HG03558 (cell line): ENCODE data around the gene OLA1.

Experiments
- ATAC-seq: cut with Tn5 transposase; IDR thresholded peaks from one replicate; pipeline ENCODE4 v1.9.1; 2021; ENCODE audit warnings: moderate number of reproducible peaks; ENCODE audit not compliant: unreplicated experiment; ENCODE audit errors: extremely low read depth

Gene OLA1

GRCh38 chr2:174227748-174228147 lies 20.6 kb downstream of the OLA1 start:
- ATAC-seq: no peak

GRCh38 chr2:174224665-174225288 lies 23.6 kb downstream of the OLA1 start:
- ATAC-seq: no peak

GRCh38 chr2:174224125-174224524 lies 24.2 kb downstream of the OLA1 start:
- ATAC-seq: no peak

GRCh38 chr2:174223388-174223787 lies 24.9 kb downstream of the OLA1 start:
- no peak for ATAC-seq

GRCh38 chr2:174222154-174222553 lies 26.2 kb downstream of the OLA1 start:
- no peak for ATAC-seq

DNA sequence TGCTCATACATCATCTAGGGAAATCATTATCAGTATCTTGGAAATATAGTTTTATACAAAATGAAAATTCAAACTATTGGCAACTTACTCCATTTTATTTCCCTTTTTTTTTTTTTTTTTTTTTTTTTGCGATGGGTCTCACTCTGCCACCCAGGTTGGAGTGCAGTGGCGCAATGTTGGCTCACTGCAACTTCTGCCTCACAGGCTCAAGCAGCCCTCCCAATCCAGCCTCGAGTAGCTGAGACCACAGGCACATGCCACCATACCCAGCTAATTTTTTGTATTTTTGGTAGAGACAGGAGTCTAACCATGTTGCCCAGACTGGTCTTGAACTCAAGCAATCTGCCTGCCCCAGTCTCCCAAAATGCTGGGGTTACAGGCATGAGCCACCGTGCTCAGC lies 29.0 kb downstream of the OLA1 start:
- ATAC-seq: no peak

DNA sequence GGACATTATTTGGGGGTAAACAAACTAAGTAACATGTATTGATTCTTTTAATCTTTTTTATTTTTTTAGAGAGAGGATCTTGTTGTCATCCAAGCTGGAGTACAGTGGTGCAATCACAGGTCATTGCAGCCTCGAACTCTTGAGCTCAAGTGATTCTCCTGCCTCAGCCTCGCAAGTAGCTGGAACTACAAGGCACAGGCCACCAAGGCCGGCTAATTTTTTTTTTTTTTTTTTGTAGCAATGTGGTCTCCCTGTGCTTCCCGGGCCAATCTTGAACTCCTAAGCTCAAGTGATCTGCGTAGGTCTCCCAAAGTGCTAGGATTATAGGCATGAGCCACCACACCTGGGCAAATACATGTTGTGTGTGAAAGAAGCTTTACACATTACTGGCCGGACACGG lies 29.6 kb downstream of the OLA1 start:
- ATAC-seq: no peak

DNA sequence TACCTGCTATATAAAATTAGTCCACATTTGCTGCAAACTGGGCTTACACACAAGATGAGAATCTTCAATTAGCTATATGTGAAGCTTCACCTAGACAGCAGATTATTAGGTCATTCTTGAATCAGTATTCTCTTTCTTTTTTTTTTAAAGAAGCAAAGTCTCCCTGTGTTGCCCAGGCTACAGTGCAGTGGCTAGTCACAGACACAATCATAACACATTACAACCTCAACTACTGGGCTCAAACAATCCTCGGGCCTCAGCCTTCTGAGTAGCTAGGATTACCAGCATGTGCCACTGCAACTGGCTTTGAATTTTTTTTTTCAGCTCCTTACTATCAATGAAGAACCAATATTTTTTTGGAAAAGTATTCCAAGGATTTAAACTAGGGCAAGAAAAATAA lies 30.5 kb downstream of the OLA1 start:
- ATAC-seq: no peak

DNA sequence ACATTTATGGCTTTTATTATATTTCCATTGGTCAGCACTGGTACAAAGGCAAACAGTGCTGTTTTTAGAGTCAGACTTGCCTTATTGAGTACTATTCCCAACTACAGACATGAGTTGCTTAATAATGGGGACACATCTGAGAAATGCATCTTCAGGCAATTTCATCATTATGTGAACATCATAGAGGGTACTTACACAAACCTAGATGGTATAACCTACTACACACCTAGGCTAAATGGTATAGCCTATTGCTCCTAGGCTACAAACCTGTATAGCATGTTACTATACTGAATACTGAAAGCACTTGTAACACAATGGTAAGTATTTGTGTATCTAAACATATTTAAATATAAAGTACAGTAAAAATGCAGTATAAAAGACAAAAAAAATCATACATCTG lies 36.4 kb downstream of the OLA1 start:
- no peak for ATAC-seq

- ATAC-seq: no peak
Measured at GRCh38 chr2:174210862-174211261, 37.5 kb downstream of the OLA1 start.

DNA sequence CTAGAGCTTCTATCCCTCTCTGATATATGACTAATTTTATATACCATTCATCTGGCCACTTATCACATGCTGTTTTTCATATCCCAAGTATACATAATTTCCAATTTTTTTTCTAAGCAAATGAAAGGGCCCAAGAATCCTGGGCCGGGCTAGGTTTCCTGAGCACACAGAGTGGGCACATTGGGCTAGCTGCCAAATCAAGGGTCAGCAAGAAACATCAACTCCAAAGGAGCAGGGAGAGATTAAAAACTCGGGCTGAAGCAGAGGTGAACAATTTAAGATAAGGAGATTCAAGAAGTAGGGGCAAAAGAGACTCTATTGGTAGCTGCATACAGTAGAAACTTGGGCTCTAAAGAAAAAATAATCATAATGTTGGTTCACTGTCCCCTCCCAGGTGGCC lies 39.0 kb downstream of the OLA1 start:
- no peak for ATAC-seq

- no peak for ATAC-seq
Measured at GRCh38 chr2:174208026-174208425, 40.3 kb downstream of the OLA1 start.

DNA sequence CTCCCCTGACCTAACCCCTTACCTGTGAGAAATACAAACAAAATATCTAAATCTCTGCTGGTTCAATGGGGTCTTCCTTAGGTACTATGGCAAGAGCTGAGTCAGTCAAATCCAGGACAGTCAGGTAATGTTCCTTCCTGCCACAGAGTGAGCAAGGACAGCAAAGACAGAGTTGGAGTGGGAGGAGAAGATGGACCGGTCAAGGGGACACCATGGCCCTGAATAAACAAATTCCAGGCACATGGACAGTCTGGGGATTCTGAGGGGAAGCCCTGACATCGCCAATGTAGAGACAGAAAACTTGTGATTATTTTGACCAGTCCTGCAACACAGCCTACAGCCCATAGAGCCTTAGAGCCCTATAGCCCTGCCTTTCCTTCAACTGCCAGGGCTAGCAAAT lies 42.8 kb downstream of the OLA1 start:
- no peak for ATAC-seq

GRCh38 chr2:174202188-174202587 lies 46.1 kb downstream of the OLA1 start:
- no peak for ATAC-seq

DNA sequence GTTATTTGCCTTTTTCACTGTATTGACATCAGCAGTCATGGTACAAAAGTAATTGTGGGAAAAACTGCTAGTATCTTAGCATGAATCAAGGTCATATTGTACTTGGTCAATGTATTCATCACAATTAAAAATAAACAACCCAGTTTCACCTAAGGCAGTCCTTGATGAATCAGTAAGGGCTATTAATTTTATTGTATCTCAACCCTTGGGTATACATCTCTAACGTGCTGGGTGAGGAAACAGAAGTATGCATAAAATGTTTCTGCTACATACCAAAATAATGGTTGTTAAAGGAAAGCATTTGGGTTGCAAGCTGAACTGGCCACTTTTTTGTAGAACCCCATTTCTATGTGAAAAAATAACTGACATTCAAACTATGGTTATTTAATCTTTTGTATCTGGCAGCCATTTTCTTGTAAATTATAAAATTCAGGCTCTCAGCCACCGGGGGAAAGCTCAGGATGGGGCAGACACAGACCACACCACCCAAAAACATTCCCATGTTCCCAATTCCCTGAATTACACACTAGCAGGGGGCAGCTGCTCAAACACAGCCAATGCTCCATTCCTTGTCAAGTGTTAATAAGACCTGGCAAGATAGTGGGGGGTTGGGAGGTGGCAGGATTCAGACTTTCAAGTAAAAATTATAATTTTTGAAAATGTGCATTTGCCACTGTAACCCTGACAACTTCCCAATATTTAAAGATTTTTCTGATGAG lies 49.3 kb downstream of the OLA1 start:
- ATAC-seq: no peak

DNA sequence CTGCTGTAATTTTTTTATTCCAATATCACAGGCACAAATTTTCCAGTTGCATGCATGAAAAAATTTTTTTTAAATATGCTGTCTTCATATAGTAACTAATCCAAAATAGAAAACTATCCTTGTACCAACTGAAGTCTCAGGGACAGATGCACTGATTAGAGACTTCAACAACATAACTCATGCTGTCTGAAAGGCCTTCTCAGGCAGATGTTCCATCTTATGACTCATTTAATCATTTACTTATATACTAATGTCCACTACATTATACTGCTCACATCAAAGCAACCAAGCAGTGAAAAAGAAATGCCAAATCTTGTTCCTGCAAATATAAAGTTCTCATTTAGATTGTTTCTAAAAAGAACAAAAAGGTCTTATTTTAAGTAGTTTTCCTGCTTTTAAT lies 53.1 kb downstream of the OLA1 start:
- ATAC-seq: no peak

GRCh38 chr2:174193737-174194136 lies 54.6 kb downstream of the OLA1 start:
- no peak for ATAC-seq

GRCh38 chr2:174192664-174193063 lies 55.7 kb downstream of the OLA1 start:
- ATAC-seq: no peak

DNA sequence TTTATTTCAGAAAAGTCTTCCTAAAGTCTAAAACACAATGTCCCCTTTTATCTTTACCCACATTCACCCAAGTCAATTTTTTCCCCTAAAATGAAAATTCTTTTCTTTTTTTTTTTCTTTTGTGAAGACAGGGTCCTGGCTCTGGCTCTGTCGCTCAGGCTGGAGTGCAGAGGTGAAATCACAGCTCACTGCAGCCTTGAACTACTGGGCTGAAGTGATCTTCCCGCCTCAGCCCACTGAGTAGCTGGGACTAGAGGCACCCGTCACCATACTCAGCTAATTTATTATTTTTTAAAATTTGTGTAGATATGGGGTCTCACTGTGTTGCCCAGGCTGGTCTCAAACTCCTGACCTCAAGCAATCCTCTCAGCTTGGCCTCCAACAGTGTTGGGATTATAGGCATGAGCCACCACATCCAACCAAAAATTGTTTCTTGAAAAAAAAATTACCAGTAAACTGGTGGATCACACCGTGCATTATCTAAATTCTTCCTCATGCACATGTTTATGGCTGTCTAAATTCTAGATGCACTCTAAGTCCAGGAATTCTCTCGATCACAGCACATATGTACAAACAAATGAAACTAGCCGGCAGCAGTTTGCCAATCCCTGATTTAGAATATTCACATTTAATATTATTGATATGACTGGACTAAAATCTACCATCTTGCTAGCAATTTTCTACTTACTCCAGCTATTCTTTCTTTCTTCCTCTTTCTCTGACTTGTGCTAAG lies 56.8 kb downstream of the OLA1 start:
- no peak for ATAC-seq

- no peak for ATAC-seq
Measured at GRCh38 chr2:174184915-174185314, 63.4 kb downstream of the OLA1 start.

DNA sequence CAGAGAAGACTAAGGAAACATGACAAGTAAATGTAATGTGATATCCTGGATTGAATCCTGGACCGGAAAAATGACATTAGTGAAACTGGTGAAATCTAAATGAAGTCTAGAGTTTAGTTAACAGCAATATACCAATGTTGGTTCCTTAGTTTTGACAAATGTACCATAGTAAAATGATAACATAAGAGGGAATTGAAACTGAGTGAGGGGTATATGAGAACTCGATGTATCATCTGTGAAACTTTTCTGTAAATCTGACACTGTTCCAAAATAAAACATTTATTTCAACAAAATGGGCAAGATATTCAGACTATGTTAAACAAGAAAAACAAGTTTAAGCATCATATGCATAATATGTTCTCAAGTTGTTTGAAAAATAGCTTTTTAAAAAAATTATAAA lies 63.8 kb downstream of the OLA1 start:
- ATAC-seq: no peak

- no peak for ATAC-seq
Measured at GRCh38 chr2:174183076-174183475, 65.3 kb downstream of the OLA1 start.
